Liver (tissue), 3 donors: Measurements from ENCODE around the gene CDK5R1.

Experiments used
- CTCF ChIP-seq: fragments of 150-350 bp; IDR thresholded peaks from 2 replicates; pipeline ENCODE4 v1.5.1; 2017; ENCODE audit warnings: improper control_type of control experiment, low read depth, low read length; ENCODE audit not compliant: missing input control
- EGR1 ChIP-seq, 2 donors: IDR thresholded peaks; 2 replicates each; pipeline ENCODE4 v1.6.1; 2016 to 2018; ENCODE audit warnings: antibody characterized with exemption in 2 of 2, low read depth in 2 of 2
- JUND ChIP-seq, 2 donors: IDR thresholded peaks; 2 replicates each; pipeline ENCODE4 v1.6.1; 2016; ENCODE audit warnings: antibody characterized with exemption in 2 of 2
- RAD21 ChIP-seq, 2 donors: IDR thresholded peaks; 2 replicates each; pipeline ENCODE4 v1.6.1; 2016; ENCODE audit warnings: antibody characterized with exemption in 2 of 2, mild to moderate bottlenecking in 2 of 2
- RXRA ChIP-seq, 2 donors: IDR thresholded peaks; 2 replicates each; pipeline ENCODE4 v1.6.1; 2017 to 2018; ENCODE audit warnings: antibody characterized with exemption in 2 of 2, mild to moderate bottlenecking in 1 of 2
- SP1 ChIP-seq: IDR thresholded peaks from 2 replicates; pipeline ENCODE4 v1.6.1; 2018; ENCODE audit warnings: antibody characterized with exemption, mild to moderate bottlenecking
- TAF1 ChIP-seq: conservative IDR thresholded peaks from 2 replicates; pipeline ENCODE4 v1.6.1; 2016; ENCODE audit warnings: antibody characterized with exemption, mild to moderate bottlenecking
- YY1 ChIP-seq: IDR thresholded peaks from 2 replicates; pipeline ENCODE4 v1.6.1; 2016; ENCODE audit warnings: antibody characterized with exemption, mild to moderate bottlenecking
- donor health status: healthy.
- donor health status: healthy.

- TF ChIP-seq SP1 (no peak), CTCF (no peak), YY1 (no peak), JUND (IDR thresholded peaks at IDR 0.05) (no peak), TAF1 (no peak), RAD21 (IDR thresholded peaks at IDR 0.05) (no peak), RXRA (IDR thresholded peaks at IDR 0.05) (no peak), EGR1 (IDR thresholded peaks at IDR 0.05; ENCODE audit: low read depth in 2 of 2) (no peak)
These were observed 6.8 kb downstream of the CDK5R1 start for GRCh38 chr17:32493571-32493970.
